A673 (cell line): ENCODE measurements around the gene VTI1A. TPM values are rescaled to one million over a fixed set of nuclear protein-coding genes. Genes with fewer than 3 reads are reported as not detected.

Experiments
- BruUV-seq: library from RNA; stranded (reverse); fragments of 400-500 nt; replicated peaks from 2 replicates; lab custom pipeline; 2021; lab: Mats Ljungman, UMichigan
- CTCF ChIA-PET: fragments of 300-600 bp; sonication (Branson Sonifier 250); formaldehyde crosslinking; loops from one replicate; lab custom pipeline; 2022; ENCODE audit warnings: antibody characterized with exemption; lab: Charles Lee
- POLR2A ChIA-PET: fragments of 300-600 bp; sonication (Branson Sonifier 250); formaldehyde crosslinking; loops from one replicate; lab custom pipeline; 2022; ENCODE audit warnings: antibody characterized with exemption; ENCODE audit not compliant: low non-redundant PET; lab: Charles Lee
- DNase-seq: peaks from one replicate; pipeline ENCODE4 v3.0.0-alpha.2; 2015; ENCODE audit warnings: low spot score
- H3K27ac ChIP-seq: fragments of 200-600 bp; sonication (generic); 2 replicates; pipeline ENCODE4 v1.5.1; 2016; ENCODE audit warnings: mixed run types, low read depth, mild to moderate bottlenecking, mixed read lengths, antibody characterized with exemption, low read length; ENCODE audit not compliant: poor library complexity, severe bottlenecking
- H3K27me3 ChIP-seq: fragments of 200-600 bp; sonication (generic); replicated peaks from 2 replicates; pipeline ENCODE4 v1.6.1; 2017; ENCODE audit warnings: mixed run types, low read depth, mild to moderate bottlenecking, mixed read lengths, antibody characterized with exemption, low read length; ENCODE audit not compliant: insufficient read depth, poor library complexity
- H3K36me3 ChIP-seq: fragments of 200-600 bp; sonication (generic); 2 replicates; pipeline ENCODE4 v1.6.1; 2016; ENCODE audit warnings: mixed run types, mild to moderate bottlenecking, mixed read lengths, antibody characterized with exemption, low read length; ENCODE audit not compliant: insufficient read depth, poor library complexity, severe bottlenecking
- H3K4me1 ChIP-seq: fragments of 200-600 bp; sonication (generic); 2 replicates; pipeline ENCODE4 v1.6.1; 2017; ENCODE audit warnings: mixed run types, mild to moderate bottlenecking, mixed read lengths, antibody characterized with exemption, low read length; ENCODE audit not compliant: insufficient read depth, poor library complexity, severe bottlenecking
- H3K4me3 ChIP-seq: fragments of 200-600 bp; sonication (generic); 2 replicates; pipeline ENCODE4 v1.5.1; 2016; ENCODE audit warnings: low read depth, mixed run types, mild to moderate bottlenecking, mixed read lengths, low read length; ENCODE audit not compliant: poor library complexity, severe bottlenecking
- H3K9me3 ChIP-seq: fragments of 200-600 bp; sonication (generic); 2 replicates; pipeline ENCODE4 v1.6.1; 2016; ENCODE audit warnings: mixed run types, low read depth, mild to moderate bottlenecking, mixed read lengths, antibody characterized with exemption, low read length; ENCODE audit not compliant: poor library complexity, severe bottlenecking
- EZH2 ChIP-seq: fragments of 200-600 bp; sonication (generic); IDR thresholded peaks from 2 replicates; pipeline ENCODE4 v1.6.1; 2017; ENCODE audit warnings: borderline replicate concordance, low read depth, mild to moderate bottlenecking, mixed read lengths, antibody characterized with exemption, low read length; ENCODE audit not compliant: poor library complexity, severe bottlenecking
- intact Hi-C: fragments of 100-400 bp; cut with micrococcal nuclease; formaldehyde crosslinking; loops from one replicate; pipeline ENCODE4 v1.10.0; 2022; ENCODE audit not compliant: unreplicated experiment
- total RNA-seq: library from RNA; stranded (reverse); gene quantifications from 2 replicates; pipeline ENCODE4 v1.2.3, GENCODE V29; 2021
- TF ChIP-seq, protein P1 (sequence below): fragments of 300-800, 200-600 bp; sonication (generic); conservative IDR thresholded peaks from 2 replicates; pipeline ENCODE4 v1.5.1; 2017; ENCODE audit warnings: low read depth, mild to moderate bottlenecking, antibody characterized with exemption, low read length, moderate library complexity, mixed read lengths

Gene VTI1A
- total RNA-seq, 1 experiment from 2014 or later: 38.7 TPM

GRCh38 chr10:112799038-112799437 lies 352.0 kb downstream of the VTI1A start:
- intact Hi-C loops: no loop called here
- CTCF ChIA-PET: no interaction called here
- no peak for DNase-seq
- BruUV-seq: no TSS peak
- no peak overlapping the region for H3K27ac ChIP-seq
- H3K36me3 ChIP-seq: no peaks in the 10 kb centered on the region
- no peaks in the 10 kb centered on the region for H3K27me3 ChIP-seq
- POLR2A ChIA-PET: no interaction called here
- H3K4me3 ChIP-seq: no peak overlapping the region
- TF ChIP-seq, protein P1, sequence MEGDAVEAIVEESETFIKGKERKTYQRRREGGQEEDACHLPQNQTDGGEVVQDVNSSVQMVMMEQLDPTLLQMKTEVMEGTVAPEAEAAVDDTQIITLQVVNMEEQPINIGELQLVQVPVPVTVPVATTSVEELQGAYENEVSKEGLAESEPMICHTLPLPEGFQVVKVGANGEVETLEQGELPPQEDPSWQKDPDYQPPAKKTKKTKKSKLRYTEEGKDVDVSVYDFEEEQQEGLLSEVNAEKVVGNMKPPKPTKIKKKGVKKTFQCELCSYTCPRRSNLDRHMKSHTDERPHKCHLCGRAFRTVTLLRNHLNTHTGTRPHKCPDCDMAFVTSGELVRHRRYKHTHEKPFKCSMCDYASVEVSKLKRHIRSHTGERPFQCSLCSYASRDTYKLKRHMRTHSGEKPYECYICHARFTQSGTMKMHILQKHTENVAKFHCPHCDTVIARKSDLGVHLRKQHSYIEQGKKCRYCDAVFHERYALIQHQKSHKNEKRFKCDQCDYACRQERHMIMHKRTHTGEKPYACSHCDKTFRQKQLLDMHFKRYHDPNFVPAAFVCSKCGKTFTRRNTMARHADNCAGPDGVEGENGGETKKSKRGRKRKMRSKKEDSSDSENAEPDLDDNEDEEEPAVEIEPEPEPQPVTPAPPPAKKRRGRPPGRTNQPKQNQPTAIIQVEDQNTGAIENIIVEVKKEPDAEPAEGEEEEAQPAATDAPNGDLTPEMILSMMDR: no peak
- TF ChIP-seq EZH2: no peak
- no peaks in the 10 kb centered on the region for H3K4me1 ChIP-seq
- no peaks in the 10 kb centered on the region for H3K9me3 ChIP-seq

DNA sequence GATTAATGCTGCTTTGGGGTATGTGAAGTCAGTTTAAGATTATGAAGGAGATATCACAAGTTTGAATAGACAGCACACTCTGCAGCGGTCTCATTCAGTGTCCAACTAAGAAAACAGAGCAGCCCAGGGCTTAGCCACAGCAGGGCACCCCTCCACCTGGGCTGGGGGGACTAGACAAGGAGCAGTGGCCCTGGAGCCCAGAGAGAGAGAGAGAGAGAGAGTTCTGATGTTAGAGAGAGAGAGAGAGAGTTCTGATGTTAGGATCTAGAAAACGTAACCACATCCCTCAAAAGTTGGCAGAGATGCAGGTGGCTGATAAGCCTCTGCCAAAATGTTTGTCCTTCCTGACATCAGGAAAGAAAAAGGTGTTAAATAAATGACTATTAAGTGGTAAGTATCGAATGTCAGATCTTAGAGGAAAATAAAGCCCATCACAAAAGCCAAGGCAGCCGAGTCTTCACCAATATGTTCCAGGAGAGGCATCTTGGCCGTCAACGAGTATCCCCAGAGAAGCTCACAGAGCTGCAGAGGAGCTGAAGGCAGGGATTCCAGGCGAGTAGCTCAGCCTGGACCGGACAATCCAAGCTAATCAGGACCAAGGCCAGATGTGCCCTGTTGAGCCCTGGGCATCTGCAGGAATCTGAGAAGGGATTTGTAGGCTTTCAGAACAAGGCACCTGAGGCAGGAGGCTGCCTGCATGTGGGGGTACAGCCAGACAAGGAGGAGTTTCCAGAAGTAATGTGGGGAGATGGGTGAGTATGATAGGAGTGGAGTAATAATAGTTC lies 352.9 kb downstream of the VTI1A start:
- H3K27me3 ChIP-seq: no peaks in the 10 kb centered on the region
- ChIA-PET CTCF (no interaction called here), POLR2A (no interaction called here)
- H3K9me3 ChIP-seq: no peaks in the 10 kb centered on the region
- BruUV-seq: no TSS peak
- H3K36me3 ChIP-seq: no peaks in the 10 kb centered on the region
- TF ChIP-seq EZH2: no peak
- TF ChIP-seq, protein P1: no peak
- intact Hi-C loops: no loop called here
- H3K27ac ChIP-seq: no peak overlapping the region
- no peak for DNase-seq
- no peak overlapping the region for H3K4me3 ChIP-seq
- H3K4me1 ChIP-seq: no peaks in the 10 kb centered on the region

DNA sequence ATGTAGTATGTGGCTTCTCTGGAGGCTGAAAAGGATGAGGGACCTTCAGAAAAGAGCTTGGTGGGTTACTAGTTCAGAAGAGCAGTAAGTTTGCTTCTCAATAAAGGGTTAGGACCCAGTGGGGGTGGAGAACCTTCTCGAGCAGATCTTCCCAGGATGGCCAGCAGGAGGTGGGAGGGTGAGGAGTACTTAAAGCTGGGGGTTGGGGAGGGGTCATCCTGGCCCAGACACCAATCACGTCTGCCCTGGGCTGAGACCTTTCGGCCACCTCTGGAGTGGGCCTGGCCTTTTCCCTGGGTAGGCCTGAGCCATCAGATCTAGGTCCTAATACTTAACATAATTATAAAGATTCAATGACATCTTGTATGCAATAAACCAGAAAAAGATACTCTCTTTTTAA lies 354.0 kb downstream of the VTI1A start:
- BruUV-seq: no TSS peak
- ChIA-PET CTCF (no interaction called here), POLR2A (no interaction called here)

More for the DNA sequence above, 354.0 kb downstream of the VTI1A start:
- no peaks in the 10 kb centered on the region for H3K9me3 ChIP-seq
- no peaks in the 10 kb centered on the region for H3K4me1 ChIP-seq
- no peak overlapping the region for H3K4me3 ChIP-seq
- H3K27me3 ChIP-seq: no peaks in the 10 kb centered on the region
- H3K36me3 ChIP-seq: no peaks in the 10 kb centered on the region
- TF ChIP-seq EZH2: no peak
- TF ChIP-seq, protein P1: no peak
- no peak overlapping the region for H3K27ac ChIP-seq
- intact Hi-C loops: no loop called here
- DNase-seq: no peak
